A549 treated with ZK216348 at 1 μM for 4 hours (cell line): Measurements from ENCODE around the gene SMOC1. TPM values are rescaled to one million over a fixed set of nuclear protein-coding genes. Genes with fewer than 3 reads are reported as not detected.

Source experiments
- total RNA-seq: library from RNA; stranded (reverse); fragments of 200-300 nt; extraction: Qiagen RNA extraction; gene quantifications from 5 replicates; pipeline ENCODE4 v1.2.3, GENCODE V29; 2022; ENCODE audit warnings: low read depth

SMOC1 gene, protein sequence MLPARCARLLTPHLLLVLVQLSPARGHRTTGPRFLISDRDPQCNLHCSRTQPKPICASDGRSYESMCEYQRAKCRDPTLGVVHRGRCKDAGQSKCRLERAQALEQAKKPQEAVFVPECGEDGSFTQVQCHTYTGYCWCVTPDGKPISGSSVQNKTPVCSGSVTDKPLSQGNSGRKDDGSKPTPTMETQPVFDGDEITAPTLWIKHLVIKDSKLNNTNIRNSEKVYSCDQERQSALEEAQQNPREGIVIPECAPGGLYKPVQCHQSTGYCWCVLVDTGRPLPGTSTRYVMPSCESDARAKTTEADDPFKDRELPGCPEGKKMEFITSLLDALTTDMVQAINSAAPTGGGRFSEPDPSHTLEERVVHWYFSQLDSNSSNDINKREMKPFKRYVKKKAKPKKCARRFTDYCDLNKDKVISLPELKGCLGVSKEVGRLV
- 15.9 to 25.5 TPM (median 19.2 TPM) in 5 replicates for total RNA-seq

DNA sequence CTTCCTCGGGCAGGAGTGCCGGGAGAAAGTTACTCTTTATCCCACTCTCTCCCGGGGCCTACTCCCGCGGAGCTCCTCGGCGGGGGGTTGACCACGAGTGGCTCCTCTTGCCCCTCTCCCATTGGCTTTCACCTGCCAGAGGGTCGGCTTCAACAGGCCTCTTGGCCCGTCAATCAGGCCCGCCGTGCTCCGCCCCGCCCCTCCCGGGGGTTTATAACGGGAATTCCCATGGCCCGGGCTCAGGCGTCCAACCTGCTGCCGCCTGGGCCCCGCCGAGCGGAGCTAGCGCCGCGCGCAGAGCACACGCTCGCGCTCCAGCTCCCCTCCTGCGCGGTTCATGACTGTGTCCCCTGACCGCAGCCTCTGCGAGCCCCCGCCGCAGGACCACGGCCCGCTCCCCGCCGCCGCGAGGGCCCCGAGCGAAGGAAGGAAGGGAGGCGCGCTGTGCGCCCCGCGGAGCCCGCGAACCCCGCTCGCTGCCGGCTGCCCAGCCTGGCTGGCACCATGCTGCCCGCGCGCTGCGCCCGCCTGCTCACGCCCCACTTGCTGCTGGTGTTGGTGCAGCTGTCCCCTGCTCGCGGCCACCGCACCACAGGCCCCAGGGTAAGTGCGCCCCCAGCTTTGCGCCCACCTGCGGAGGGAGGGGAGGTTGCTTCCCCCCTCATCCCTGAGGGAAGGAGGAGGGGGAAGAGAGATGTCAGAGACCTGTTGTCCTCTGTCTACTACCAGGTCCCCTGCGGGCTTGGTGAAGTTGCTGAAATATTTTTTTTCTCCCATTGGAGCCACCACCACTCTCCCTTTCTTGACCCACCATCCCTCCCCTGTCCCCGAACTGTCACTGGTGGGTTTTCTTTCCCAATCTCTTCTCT lies at the start of gene SMOC1:
TSS of gene SMOC1 (plus strand) at position 242 of the 869 bp plus-strand sequence. CDS start at position 505, 263 bp downstream.

Other genes starting within 250 kb of the SMOC1 start
- gene SRSF5, start 112.3 kb upstream of the SMOC1 start, total RNA-seq = 211 to 369 TPM (median 220 TPM) in 5 replicates
- gene SLC10A1, start 82.2 kb upstream of the SMOC1 start, total RNA-seq = not detected in 5 replicates